Central memory CD8-positive, alpha-beta T cell (primary cell): ENCODE data around the gene SPAST.
"Not testable (repeated sequence)": the region's sequence is repeated elsewhere in the genome, so short reads cannot be mapped to it uniquely, and the experiment has no call there.

ENCODE experiments used
- ATAC-seq: fragments of 150-1000 bp; cut with Tn5 transposase; replicated peaks from 2 replicates; pipeline ENCODE4 v1.10.0; 2022; ENCODE audit warnings: mild to moderate bottlenecking, moderate FRiP score, moderate number of reproducible peaks; ENCODE audit not compliant: poor library complexity, severe bottlenecking; ENCODE audit errors: extremely low read depth
- DNase-seq, 2 donors: peaks; one replicate each; pipeline ENCODE4 v3.0.0; 2021; ENCODE audit warnings: low spot score in 2 of 2
- H3K27ac Mint-ChIP-seq: one replicate; pipeline ENCODE4 v1.8.0; 2022; ENCODE audit warnings: low read depth, mild to moderate bottlenecking, moderate library complexity, mixed read lengths
- H3K27me3 Mint-ChIP-seq: one replicate; pipeline ENCODE4 v1.8.0; 2022; ENCODE audit warnings: mixed read lengths
- H3K36me3 Mint-ChIP-seq: one replicate; pipeline ENCODE4 v1.8.0; 2022; ENCODE audit warnings: mild to moderate bottlenecking, moderate library complexity, mixed read lengths; ENCODE audit not compliant: insufficient read depth
- H3K4me1 Mint-ChIP-seq: one replicate; pipeline ENCODE4 v1.8.0; 2022; ENCODE audit warnings: mixed read lengths
- H3K4me3 Mint-ChIP-seq: one replicate; pipeline ENCODE4 v1.8.0; 2022; ENCODE audit warnings: mild to moderate bottlenecking, moderate library complexity, mixed read lengths
- H3K9me3 Mint-ChIP-seq: one replicate; pipeline ENCODE4 v1.8.0; 2022; ENCODE audit warnings: mixed read lengths

Gene SPAST, protein sequence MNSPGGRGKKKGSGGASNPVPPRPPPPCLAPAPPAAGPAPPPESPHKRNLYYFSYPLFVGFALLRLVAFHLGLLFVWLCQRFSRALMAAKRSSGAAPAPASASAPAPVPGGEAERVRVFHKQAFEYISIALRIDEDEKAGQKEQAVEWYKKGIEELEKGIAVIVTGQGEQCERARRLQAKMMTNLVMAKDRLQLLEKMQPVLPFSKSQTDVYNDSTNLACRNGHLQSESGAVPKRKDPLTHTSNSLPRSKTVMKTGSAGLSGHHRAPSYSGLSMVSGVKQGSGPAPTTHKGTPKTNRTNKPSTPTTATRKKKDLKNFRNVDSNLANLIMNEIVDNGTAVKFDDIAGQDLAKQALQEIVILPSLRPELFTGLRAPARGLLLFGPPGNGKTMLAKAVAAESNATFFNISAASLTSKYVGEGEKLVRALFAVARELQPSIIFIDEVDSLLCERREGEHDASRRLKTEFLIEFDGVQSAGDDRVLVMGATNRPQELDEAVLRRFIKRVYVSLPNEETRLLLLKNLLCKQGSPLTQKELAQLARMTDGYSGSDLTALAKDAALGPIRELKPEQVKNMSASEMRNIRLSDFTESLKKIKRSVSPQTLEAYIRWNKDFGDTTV

DNA sequence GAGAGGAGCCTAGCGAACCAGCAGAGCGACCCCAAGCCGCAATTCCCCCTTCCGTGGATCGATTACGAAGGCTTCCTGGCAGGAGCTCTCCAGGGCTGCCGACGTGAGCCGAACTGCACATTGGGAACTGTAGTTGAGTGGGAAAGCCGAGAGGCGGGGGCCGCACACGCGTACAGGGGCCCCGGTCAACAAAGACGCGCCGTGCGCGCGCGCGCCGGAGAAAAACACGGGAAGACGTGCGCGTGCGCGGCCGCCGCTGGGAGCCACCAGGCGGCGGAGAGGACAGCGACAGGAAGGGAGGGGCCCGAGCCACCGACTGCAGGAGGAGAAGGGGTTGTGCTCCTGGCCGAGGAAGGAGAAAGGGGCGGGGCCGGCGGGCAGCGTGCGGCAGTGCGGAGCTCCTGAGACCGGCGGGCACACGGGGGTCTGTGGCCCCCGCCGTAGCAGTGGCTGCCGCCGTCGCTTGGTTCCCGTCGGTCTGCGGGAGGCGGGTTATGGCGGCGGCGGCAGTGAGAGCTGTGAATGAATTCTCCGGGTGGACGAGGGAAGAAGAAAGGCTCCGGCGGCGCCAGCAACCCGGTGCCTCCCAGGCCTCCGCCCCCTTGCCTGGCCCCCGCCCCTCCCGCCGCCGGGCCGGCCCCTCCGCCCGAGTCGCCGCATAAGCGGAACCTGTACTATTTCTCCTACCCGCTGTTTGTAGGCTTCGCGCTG is at the start of gene SPAST:
TSS of gene SPAST (plus strand) at position 247 of the 711 bp plus-strand sequence. CDS start at position 523, 276 bp downstream.
- Mint-ChIP-seq H3K4me1 (peaks cover 26% of the 10 kb centered on the region), H3K27me3 (no peaks in the 10 kb centered on the region), H3K9me3 (no peaks in the 10 kb centered on the region), H3K36me3 (peaks cover 15% of the 10 kb centered on the region), H3K4me3 (peak within 1 kb of the TSS; percentile 95), H3K27ac (peak within 1 kb of the TSS; percentile 92)
- ATAC-seq (peak; percentile 87), DNase-seq (peak; percentile 86 to 90)

DNA sequence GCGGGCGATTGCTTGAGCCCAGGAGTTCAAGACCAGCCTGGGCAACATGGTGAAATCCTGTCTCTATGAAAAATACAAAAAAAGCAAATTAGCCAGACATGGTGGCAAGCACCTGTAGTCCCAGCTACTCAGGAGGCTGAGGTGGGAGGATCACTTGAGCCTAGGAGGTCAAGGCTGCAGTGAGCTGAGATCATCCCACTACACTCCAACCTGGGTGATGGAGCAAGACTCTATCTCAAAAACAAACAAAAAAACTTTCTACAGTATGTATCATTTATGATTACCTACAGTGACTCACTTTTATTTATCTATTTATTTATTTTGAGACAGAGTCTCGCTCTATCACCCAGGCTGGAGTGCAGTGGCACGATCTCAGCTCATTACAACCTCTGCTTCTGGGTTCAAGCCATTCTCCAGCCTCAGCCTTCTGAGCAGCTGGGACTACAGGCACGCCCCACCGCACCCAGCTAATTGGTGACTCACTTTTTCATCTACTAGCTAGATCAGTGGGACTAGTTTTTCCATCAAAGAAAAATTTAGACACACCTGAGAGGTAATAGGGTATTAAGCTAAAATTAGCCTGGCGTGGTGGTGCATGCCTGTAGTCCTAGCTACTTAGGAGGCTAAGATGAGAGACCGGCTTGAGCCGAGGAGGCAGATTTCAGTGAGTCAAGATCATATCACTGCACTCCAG is 44.4 kb upstream of the SPAST start:
- H3K36me3 Mint-ChIP-seq: peaks cover 13% of the 10 kb centered on the region
- DNase-seq, ATAC-seq, H3K4me1 Mint-ChIP-seq, H3K9me3 Mint-ChIP-seq, H3K27ac Mint-ChIP-seq, H3K27me3 Mint-ChIP-seq, H3K4me3 Mint-ChIP-seq: not testable (repeated sequence)

DNA sequence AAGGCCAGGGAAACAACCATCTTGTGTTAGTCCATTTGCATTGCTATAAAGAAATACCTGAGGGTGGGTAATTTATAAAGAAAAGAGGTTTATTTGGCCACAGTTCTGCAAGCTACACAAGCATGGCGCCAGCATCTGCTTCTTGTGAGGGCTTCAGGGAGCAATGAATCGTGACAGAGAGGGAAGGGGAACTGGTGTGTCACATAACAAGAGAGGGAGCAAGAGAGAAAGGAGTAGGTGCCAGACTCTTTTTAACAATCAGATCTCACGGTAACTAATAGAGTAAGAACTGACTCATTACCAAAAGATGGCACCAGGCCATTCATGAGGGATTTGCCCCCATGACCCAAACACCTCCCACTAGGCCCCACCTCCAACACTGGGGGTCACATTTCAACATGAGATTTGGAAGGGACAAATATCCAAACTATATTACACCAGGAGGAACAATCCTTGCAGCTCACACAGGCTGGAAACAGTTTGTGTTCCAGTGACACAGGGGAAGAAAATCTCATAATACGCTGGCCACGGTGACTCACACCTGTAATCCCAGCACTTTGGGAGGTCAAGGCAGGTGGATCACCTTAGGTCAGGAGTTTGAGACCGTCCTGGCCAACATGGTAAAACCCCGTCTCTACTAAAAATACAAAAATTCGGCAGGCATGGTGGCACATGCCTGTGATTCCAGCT is 29.0 kb upstream of the SPAST start:
- Mint-ChIP-seq H3K36me3 (peaks cover 19% of the 10 kb centered on the region), H3K4me1 (peaks cover 18% of the 10 kb centered on the region), H3K27ac (peak overlapping the region; percentile 45)
- not testable (repeated sequence) for ATAC-seq, H3K27me3 Mint-ChIP-seq, DNase-seq, H3K4me3 Mint-ChIP-seq, H3K9me3 Mint-ChIP-seq

DNA sequence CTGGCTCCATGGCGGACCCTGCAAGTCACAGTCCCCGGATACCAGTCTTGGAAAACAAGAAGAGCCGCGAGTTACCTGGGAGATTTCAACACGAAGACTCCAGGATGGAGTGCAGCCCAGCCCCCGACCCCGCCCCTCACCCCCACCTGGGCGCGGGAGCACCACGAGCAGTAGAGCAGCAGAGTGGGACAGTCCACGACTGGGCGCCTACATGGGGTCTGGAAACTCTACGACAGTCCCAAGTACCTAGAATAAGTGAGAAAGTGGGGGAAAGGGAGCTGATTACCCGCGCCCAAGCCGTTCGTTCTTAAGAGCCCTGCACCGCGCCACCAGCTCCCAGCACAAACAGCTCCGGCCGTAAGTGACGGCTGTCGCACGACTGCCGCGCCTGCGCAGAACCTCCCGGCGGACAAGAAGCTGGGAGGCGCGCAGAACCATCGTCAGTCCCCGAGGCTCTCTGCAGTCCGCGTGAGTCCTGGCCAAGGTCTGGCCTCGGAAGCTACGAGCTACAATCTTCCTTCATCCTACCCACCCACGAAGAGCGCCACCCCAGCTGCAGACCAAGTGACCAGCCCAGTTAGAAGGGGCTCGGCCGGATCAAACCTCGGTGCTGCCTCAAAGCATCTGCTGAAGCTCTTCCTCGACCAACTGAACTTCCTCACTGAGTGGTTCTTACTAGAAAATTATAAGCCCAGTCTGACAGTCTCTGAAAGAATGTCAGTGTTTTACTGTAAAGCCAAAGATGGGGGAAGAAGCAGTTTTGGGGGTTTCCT is 23.7 kb upstream of the SPAST start, which contains the start of gene DPY30:
TSS of gene DPY30 (minus strand) at position 359 of the 773 bp plus-strand sequence. CDS start at position 10, 349 bp downstream.
- Mint-ChIP-seq H3K4me3 (peak within 1 kb of the TSS; percentile 84), H3K4me1 (no peaks in the 10 kb centered on the region), H3K36me3 (peaks cover 13% of the 10 kb centered on the region), H3K27me3 (no peaks in the 10 kb centered on the region), H3K9me3 (no peaks in the 10 kb centered on the region), H3K27ac (peak within 1 kb of the TSS; percentile 89)
- ATAC-seq: peak; percentile 92
- DNase-seq: peak; percentile 83

DNA sequence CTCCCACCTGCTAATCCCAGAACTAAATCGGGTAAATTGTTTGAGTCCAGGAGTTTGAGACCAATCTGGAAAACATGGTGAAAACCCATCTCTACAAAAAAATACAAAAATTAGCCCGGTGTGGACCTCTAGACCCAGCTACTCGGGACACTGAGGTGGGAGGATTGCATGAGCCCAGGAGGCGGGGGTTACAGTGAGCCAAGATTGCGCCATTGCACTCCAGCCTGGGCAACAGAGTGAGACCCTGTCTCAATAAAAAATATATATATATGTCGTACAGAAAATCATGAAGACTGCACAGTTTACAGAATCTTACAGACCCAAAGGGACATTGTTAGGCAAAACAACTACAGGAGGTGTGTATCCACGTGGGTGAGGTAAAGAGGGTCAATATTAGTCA is 19.8 kb upstream of the SPAST start:
- H3K27me3 Mint-ChIP-seq: no peaks in the 10 kb centered on the region
- H3K9me3 Mint-ChIP-seq: no peaks in the 10 kb centered on the region
- no peaks in the 10 kb centered on the region for H3K4me1 Mint-ChIP-seq
- no peak for ATAC-seq
- H3K4me3 Mint-ChIP-seq: no peak overlapping the region
- no peak for DNase-seq
- H3K36me3 Mint-ChIP-seq: peaks cover 9% of the 10 kb centered on the region
- H3K27ac Mint-ChIP-seq: no peak overlapping the region

DNA sequence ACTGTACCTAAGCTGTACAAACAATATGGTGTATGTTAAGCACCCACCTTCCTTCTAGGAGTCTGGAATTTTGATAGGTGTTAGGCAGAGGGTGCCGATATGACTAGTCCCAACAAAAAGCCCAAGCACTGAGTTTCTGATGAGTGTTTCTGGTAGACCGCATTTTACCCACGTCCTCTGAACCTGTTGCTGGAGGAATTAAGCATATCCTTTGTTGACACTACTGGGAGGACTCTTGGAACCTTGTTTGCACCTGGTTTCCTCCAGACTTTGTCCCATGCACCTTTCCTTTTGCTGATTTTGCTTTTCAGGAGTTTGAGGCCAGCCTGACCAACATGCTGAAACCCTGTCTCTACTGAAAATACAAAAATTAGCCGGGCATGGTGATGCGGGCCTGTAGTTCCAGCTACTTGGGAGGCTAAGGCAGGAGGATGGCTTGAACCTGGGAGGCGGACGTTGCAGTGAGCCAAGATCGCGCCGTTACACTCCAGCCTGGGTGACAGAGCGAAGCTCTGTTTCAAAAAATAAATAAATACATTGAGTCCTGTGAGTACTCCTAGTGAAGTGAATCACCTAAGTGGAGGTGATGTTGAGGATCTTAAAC is 11.4 kb upstream of the SPAST start:
- Mint-ChIP-seq H3K4me1 (no peaks in the 10 kb centered on the region), H3K36me3 (no peaks in the 10 kb centered on the region)
- ATAC-seq: no peak

DNA sequence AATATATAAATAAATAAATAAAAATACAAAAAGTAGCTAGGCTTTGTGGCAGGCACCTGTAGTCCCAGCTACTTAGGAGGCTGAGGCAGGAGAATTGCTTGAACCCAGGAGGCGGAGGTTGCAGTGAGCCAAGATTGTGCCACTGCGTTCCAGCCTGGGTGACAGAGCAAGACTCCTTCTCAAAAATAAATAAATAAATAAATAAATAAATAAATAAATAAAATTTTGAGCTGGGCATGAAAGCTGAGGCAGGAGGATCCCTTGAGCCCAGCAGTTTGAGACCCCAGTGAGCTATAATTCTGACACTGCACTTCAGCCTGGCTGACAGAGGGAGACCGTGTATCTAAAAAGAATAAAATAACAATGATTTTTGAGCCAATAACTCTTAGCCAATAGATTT is 8.8 kb upstream of the SPAST start:
- not testable (repeated sequence) for H3K9me3 Mint-ChIP-seq, H3K4me3 Mint-ChIP-seq, H3K4me1 Mint-ChIP-seq, H3K27ac Mint-ChIP-seq, H3K27me3 Mint-ChIP-seq, ATAC-seq, DNase-seq, H3K36me3 Mint-ChIP-seq

More for the DNA sequence above, 11.4 kb upstream of the SPAST start:
- H3K27ac Mint-ChIP-seq: no peak overlapping the region
- H3K4me3 Mint-ChIP-seq: no peak overlapping the region
- H3K27me3 Mint-ChIP-seq: no peaks in the 10 kb centered on the region
- no peaks in the 10 kb centered on the region for H3K9me3 Mint-ChIP-seq
- no peak for DNase-seq

DNA sequence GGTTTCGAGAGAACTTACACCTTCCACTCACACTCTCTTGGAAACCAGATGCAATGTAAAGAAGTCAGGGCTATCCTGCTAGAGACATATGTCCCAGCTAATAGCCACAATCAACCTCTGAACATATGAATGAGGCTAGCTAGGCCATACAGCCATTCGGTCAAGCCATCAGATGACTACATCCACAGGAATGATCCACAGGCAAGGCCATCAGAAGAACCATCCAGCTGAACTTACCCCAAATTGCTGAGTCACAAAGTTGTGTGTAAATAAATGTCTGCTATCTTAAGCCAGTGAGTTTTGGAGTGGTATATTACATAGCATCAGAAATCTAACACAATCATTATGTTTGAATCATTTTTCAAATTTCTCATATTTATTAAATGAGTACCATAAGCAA is 5.2 kb upstream of the SPAST start:
- H3K9me3 Mint-ChIP-seq: no peaks in the 10 kb centered on the region
- no peaks in the 10 kb centered on the region for H3K27me3 Mint-ChIP-seq
- H3K36me3 Mint-ChIP-seq: peaks cover 5% of the 10 kb centered on the region
- H3K4me3 Mint-ChIP-seq: no peak overlapping the region
- ATAC-seq (no peak), DNase-seq (no peak)
- peaks cover 6% of the 10 kb centered on the region for H3K4me1 Mint-ChIP-seq
- no peak overlapping the region for H3K27ac Mint-ChIP-seq

DNA sequence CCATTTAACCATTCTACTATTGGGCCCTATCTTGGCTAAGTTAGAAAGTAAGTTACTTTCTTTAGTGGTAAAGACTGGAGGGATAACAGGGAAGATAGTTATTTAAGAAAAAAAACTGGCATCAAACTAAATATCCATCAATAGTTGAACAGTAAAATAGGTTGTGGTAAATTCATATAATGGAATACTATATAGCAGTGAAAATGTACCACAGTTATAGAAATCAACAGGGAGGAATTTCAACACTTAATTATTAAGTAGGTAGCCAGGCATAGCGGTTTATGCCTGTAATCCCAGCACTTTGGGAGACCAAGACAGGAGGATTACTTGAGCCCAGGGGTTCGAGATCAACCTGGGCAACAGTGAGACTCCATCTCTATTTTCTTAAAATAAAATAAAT is 3.1 kb upstream of the SPAST start:
- peaks cover 15% of the 10 kb centered on the region for H3K4me1 Mint-ChIP-seq
- no peak overlapping the region for H3K4me3 Mint-ChIP-seq
- DNase-seq: no peak
- peaks cover 12% of the 10 kb centered on the region for H3K36me3 Mint-ChIP-seq
- no peak overlapping the region for H3K27ac Mint-ChIP-seq
- ATAC-seq: no peak
- no peaks in the 10 kb centered on the region for H3K27me3 Mint-ChIP-seq
- H3K9me3 Mint-ChIP-seq: no peaks in the 10 kb centered on the region

DNA sequence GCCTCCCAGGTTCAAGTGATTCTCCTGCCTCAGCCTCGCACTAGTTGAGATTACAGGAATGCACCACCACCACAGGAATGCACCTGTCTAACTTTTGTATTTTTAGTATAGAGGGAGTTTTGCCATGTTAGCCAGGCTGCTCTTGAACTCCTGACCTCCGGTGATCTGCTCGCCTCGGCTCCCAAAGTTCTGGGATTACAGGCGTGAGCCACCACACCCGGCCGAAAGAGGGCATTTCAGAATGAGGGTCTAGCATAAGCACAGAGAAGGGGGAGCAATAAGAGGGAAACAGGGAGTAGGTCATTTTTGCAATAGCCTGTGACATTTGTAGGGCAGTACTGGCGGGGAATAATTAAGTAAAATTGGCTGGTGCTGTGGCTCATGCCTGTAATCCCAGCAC is 1.9 kb upstream of the SPAST start:
- peak overlapping the region; percentile 95 for H3K4me3 Mint-ChIP-seq
- peaks cover 21% of the 10 kb centered on the region for H3K4me1 Mint-ChIP-seq
- no peaks in the 10 kb centered on the region for H3K27me3 Mint-ChIP-seq
- no peak for ATAC-seq
- H3K27ac Mint-ChIP-seq: no peak overlapping the region
- no peaks in the 10 kb centered on the region for H3K9me3 Mint-ChIP-seq
- no peak for DNase-seq
- peaks cover 15% of the 10 kb centered on the region for H3K36me3 Mint-ChIP-seq
